ENCODE results near the gene PRM1.
"Not testable (repeated sequence)": the region's sequence is repeated elsewhere in the genome, so short reads cannot be mapped to it uniquely, and the experiment has no call there.

The PRM1 gene

DNA sequence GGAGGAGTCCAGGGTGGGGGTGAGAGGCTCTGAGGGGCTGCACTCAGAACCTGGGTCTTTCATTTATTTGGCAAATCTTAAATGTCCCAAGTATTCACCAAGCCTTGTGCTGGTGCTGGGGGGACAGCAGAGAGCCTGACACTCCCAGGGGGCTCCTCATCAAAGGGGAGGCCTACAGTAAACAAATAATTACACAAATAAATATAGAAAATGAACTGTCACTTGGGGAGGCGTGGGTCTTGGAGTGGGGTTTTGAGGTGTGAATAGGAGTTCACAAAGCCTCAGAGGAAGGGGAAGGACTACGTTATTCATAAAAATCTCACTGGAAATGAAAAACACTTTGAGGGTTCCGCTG is 15.2 kb upstream of the PRM1 start:
- H3K27ac Mint-ChIP-seq: peak overlapping the region; percentile 89 to 94 (median 90)
- peaks cover 4% of the 10 kb centered on the region for H3K27me3 Mint-ChIP-seq (ENCODE audit: low read depth)
- H3K4me3 Mint-ChIP-seq: no peak overlapping the region
- H3K36me3 Mint-ChIP-seq (ENCODE audit: low read depth): no peaks in the 10 kb centered on the region
- H3K4me1 Mint-ChIP-seq: peaks cover 20% of the 10 kb centered on the region
- TF ChIP-seq, protein P1, sequence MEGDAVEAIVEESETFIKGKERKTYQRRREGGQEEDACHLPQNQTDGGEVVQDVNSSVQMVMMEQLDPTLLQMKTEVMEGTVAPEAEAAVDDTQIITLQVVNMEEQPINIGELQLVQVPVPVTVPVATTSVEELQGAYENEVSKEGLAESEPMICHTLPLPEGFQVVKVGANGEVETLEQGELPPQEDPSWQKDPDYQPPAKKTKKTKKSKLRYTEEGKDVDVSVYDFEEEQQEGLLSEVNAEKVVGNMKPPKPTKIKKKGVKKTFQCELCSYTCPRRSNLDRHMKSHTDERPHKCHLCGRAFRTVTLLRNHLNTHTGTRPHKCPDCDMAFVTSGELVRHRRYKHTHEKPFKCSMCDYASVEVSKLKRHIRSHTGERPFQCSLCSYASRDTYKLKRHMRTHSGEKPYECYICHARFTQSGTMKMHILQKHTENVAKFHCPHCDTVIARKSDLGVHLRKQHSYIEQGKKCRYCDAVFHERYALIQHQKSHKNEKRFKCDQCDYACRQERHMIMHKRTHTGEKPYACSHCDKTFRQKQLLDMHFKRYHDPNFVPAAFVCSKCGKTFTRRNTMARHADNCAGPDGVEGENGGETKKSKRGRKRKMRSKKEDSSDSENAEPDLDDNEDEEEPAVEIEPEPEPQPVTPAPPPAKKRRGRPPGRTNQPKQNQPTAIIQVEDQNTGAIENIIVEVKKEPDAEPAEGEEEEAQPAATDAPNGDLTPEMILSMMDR (IDR thresholded peaks at IDR 0.05; ENCODE audit: unreplicated experiment in 3 of 3): no peak
- H3K9me3 Mint-ChIP-seq: no peaks in the 10 kb centered on the region

DNA sequence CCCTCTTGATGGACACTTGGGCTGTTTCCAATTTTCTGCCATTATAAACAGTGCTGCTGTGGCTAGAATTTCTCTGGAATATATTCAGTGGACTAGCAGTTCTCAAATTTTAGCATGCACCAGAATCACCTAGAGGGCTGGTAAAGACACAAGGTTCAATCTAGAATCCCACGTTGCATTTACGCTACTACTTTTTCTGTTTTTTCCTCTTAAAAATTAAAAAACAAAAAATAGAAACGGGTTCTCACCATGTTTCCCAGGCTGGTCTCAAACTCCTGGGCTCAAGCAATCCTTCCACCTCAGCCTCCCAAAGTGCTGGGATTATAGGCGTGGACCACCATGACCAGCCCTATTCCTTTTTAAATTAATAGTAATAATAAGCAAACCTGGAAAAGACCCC is 14.5 kb upstream of the PRM1 start:
- peak overlapping the region in 1 of 3 experiments; percentile 4 for H3K27ac Mint-ChIP-seq
- peaks cover 24% of the 10 kb centered on the region for H3K4me1 Mint-ChIP-seq
- no peaks in the 10 kb centered on the region for H3K9me3 Mint-ChIP-seq
- H3K27me3 Mint-ChIP-seq (ENCODE audit: low read depth): peaks cover 4% of the 10 kb centered on the region
- H3K4me3 Mint-ChIP-seq: no peak overlapping the region
- H3K36me3 Mint-ChIP-seq (ENCODE audit: low read depth): no peaks in the 10 kb centered on the region
- TF ChIP-seq, protein P1 (IDR thresholded peaks at IDR 0.05; ENCODE audit: unreplicated experiment in 3 of 3): no peak

DNA sequence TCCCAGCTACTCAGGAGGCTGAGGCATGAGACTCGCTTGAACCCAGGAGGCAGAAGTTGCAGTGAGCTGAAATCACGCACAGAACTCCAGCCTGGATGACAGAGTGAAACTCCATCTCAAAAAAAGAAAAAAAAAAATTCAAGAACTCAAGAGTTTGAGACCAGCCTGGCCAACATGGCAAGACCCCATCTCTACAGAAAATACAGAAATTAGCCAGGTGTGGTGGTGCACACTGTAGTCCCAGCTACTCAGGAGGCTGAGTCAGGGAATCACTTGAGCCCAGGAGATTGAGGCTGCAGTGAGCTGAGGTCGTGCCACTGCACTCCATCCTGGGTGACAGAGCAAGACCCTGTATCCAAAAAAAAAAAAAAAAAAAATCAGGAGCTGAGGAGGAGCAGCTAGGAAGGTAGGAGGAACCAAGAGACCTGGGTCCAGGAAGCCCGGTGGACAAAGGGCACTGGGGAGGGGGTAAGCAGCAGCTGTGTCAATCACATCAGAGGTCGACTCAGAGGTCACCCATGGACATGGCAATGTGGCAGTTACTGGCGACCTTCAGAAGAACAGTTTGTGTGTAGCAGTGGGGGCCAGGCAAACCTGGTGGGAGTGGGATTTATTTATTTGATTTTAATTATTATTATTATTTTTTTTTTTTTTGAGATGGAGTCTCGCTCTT is 11.1 kb upstream of the PRM1 start:
- peaks cover 19% of the 10 kb centered on the region for H3K4me1 Mint-ChIP-seq
- TF ChIP-seq, protein P1 (IDR thresholded peaks at IDR 0.05; ENCODE audit: unreplicated experiment in 3 of 3): no peak
- H3K4me3 Mint-ChIP-seq: no peak overlapping the region
- no peak overlapping the region for H3K27ac Mint-ChIP-seq
- H3K36me3 Mint-ChIP-seq (ENCODE audit: low read depth): no peaks in the 10 kb centered on the region
- peaks cover 4% of the 10 kb centered on the region for H3K9me3 Mint-ChIP-seq
- peaks cover 9% of the 10 kb centered on the region for H3K27me3 Mint-ChIP-seq (ENCODE audit: low read depth)

DNA sequence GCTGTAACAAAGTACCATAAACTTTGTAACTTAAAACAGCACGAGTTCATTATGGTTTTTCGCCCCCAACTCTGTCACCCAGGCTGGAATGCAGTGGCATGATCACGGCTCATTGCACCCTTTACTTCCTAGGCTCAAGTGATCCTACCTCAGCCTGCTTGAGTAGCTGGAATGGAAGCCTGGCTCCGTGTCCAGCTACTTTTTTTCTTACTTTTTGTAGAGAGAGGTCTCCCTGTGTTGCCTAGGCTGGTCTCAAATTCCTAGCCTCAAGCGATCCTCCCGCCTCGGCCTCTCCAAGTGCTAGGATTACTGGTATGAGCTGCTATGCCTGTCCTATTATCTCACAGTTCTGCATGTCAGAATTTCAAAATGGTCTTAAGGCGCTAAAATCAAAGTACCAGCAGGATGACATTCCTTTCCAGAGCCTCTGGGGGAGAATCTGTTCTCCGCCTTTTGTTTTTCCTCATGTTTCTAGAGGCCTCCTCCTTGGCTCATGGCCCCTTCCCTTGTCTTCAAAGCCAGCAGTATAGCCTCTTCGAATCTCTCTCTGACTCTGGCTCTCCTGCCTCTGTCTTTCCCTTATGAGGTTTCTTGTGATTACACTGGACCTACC is 10.1 kb upstream of the PRM1 start:
- H3K4me3 Mint-ChIP-seq: no peak overlapping the region
- peaks cover 4% of the 10 kb centered on the region for H3K9me3 Mint-ChIP-seq
- H3K4me1 Mint-ChIP-seq: peaks cover 9% of the 10 kb centered on the region
- H3K36me3 Mint-ChIP-seq (ENCODE audit: low read depth): no peaks in the 10 kb centered on the region
- TF ChIP-seq, protein P1 (IDR thresholded peaks at IDR 0.05; ENCODE audit: unreplicated experiment in 3 of 3): no peak
- H3K27ac Mint-ChIP-seq: peak overlapping the region; percentile 49 to 62 (median 60)
- H3K27me3 Mint-ChIP-seq (ENCODE audit: low read depth): peaks cover 9% of the 10 kb centered on the region

DNA sequence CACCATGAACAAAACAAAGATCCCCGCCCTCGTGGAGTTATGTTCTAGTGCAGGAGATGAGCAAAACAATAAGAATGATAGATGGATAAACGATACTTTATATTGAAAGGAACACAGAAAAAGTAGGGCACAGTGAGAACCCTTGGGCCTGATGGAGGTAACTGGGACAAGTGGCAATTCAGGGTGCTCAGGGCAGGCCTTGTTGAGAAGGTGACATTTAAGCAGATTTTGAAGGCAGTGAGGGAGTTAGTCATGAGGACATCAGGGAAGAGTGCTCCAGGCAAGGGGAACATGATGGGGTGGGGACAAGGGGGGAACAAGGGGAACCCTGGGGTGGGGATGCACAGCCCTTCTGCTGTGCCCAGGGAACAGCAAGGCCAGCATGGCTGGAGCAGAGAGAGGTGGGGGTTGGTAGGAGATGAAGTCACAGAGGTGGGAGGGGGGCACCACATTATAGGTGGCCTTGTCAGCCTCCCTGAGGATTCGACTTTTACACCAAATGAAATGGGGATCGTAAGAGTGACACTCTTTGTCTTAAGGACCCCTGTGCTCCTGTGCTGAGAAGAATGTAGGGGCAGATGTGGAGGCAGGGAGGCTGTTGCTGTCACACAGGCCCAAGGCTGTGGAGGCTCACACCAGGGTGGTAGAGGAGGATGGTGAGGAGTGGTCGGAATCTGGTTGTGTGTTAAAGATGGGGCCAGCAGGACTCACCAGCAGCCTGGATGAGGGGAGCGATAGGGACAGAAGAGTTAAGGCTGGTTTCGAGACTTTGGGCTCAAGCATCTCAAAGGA is 9.2 kb upstream of the PRM1 start:
- H3K27ac Mint-ChIP-seq: peak overlapping the region; percentile 49 to 62 (median 60)
- no peaks in the 10 kb centered on the region for H3K36me3 Mint-ChIP-seq (ENCODE audit: low read depth)
- H3K4me3 Mint-ChIP-seq: no peak overlapping the region
- peaks cover 8% of the 10 kb centered on the region for H3K4me1 Mint-ChIP-seq
- TF ChIP-seq, protein P1 (IDR thresholded peaks at IDR 0.05; ENCODE audit: unreplicated experiment in 3 of 3): no peak
- peaks cover 9% of the 10 kb centered on the region for H3K27me3 Mint-ChIP-seq (ENCODE audit: low read depth)
- peaks cover 4% of the 10 kb centered on the region for H3K9me3 Mint-ChIP-seq

DNA sequence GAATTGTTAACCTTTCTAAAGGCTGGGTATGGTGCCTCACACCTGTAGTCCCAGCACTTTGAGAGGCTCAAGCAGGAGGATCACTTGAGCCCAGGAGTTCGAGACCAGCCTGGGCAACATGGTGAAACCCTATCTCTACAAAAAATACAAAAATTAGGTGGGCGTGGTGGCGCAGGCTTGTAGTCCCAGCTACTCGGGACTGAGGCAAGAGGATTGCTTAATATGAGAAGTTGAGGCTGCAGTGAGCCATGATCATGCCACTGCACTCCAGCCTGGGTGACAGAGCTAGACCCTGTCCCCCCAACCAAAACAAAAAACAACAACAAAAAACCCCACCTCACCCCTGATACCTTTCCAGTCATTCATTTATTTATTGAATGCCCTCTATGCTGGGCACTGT is 8.6 kb upstream of the PRM1 start:
- not testable (repeated sequence) for H3K27me3 Mint-ChIP-seq (ENCODE audit: low read depth); H3K4me1 Mint-ChIP-seq

More for the DNA sequence above, 8.6 kb upstream of the PRM1 start:
- not testable (repeated sequence) for H3K27ac Mint-ChIP-seq; H3K4me3 Mint-ChIP-seq; H3K9me3 Mint-ChIP-seq; H3K36me3 Mint-ChIP-seq (ENCODE audit: low read depth)
